ENCODE measurements around the gene CTNNA1.

CTNNA1 gene

DNA sequence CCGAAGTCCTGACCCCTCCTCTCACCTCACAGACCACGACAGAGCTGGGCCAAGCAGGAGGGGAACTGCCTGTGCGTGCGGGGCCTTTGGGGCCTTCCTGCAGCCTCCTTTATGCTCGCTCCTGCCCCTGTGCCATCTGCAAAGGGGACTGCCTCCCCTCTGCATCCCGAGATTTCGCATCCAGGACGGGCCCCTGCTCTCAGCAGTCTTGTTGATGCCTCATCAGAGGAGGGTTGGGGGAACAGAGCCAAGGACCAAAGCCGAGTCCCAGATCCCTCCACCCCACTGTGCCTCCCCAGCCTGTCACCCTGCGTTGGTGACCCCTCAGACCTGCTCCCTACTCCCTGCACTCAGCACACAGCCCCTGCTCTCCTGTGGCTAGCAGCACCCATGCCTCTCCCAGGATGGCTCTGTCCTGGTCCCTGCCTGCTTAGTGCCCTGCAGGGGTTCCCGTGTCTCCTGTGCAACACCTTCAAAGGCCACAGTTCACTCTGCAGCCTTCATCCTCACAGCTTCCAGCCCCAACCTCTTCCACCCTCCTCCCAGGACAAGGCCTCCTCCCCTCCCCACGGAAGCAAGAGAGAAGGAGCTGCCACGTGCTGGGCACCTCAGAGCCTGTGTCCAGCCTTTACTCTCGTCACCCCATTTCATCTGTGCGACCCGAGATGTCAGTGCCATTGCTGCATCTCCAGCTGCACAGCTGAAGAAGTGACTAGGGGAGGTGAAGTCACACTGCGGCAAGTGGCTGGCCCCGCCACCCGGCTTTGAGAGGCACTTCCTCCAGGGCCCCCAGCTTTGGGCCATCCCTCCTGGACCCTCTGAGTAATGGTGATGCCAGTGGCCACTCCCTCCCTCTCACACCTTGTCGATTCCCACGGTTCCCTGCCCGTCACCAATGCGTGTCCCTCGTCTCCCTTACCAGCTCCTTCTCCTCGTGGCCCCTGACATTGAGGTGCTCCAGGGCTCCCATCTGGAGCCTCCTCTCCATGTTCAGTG lies 184.5 kb downstream of the CTNNA1 start:
- H3K36me3 Mint-ChIP-seq, result peaks cover 28% of the 10 kb centered on the region
- no peak overlapping the region for H3K4me3 Mint-ChIP-seq
- ATAC-seq (peak; percentile 25), DNase-seq (ENCODE audit: low spot score in 2 of 2) (no peak)
- no peaks in the 10 kb centered on the region for H3K9me3 Mint-ChIP-seq
- H3K4me1 Mint-ChIP-seq, result no peaks in the 10 kb centered on the region
- peak overlapping the region; percentile 60 for H3K27ac Mint-ChIP-seq

DNA sequence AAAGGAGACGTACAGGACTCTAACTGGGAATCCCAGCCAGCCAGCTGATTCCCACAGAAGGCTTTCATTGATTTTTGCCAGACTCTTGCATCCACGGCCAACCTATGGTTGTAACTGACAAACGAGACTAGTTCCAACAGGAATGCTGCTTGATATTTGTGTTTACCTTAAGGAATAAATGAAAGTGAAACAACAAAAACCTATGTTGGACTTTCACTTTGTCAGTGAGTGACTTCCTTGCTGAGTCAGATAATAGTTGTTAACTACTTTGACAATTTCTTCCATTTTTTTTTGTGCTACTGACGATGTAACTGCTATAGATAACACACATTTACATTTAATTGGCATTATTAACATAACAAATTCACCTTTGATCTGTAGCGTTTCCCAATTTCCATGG lies 185.3 kb downstream of the CTNNA1 start:
- Mint-ChIP-seq H3K9me3 (no peaks in the 10 kb centered on the region), H3K4me3 (no peak overlapping the region), H3K27ac (no peak overlapping the region), H3K36me3 (peaks cover 23% of the 10 kb centered on the region), H3K4me1 (peaks cover 1% of the 10 kb centered on the region)
- ATAC-seq (no peak), DNase-seq (ENCODE audit: low spot score in 2 of 2) (no peak)

DNA sequence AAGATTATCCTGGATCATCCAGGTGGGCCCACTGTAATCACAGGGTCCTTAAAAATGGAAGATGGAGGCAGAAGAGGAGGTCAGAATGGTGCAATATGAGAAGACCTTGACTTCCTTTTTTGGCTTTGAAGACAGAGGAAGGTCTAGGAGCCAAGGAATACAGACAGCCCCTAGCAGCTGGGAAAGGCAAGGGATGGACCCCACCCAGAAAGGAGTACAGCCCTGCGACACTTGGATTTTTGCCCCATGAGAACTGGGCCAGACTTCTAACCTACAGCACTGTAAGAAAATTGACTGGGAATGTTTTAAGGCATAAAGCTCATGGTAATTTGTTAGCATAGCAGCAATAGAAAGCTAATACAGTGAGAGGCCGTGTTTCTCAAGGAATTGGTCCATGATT lies 188.8 kb downstream of the CTNNA1 start:
- Mint-ChIP-seq H3K4me3 (no peak overlapping the region), H3K4me1 (peaks cover 8% of the 10 kb centered on the region), H3K36me3 (peaks cover 16% of the 10 kb centered on the region), H3K9me3 (no peaks in the 10 kb centered on the region), H3K27ac (no peak overlapping the region)
- no peak for ATAC-seq
- DNase-seq (ENCODE audit: low spot score in 2 of 2), result no peak

DNA sequence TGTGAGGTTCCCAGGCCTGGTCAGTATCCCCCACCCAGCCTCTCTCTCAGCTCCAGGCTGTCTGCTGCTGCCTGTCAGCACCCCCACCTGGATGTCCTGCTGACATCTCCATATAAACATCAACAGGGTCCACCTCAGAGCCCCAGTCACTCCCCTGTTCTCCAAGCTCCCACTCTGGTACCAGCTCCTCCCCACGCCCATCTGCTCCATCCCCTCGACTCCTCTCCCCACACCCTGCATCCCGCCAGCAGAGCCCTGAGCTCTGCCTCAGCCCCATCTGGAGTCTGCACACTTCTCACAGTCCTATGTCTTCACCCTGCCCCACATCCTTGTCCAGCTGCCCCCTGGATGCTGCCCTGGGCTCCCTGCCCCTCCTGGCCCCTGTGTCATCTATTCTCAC lies 189.6 kb downstream of the CTNNA1 start:
- H3K36me3 Mint-ChIP-seq, result peaks cover 18% of the 10 kb centered on the region
- DNase-seq (ENCODE audit: low spot score in 2 of 2) (no peak), ATAC-seq (no peak)
- H3K9me3 Mint-ChIP-seq, result no peaks in the 10 kb centered on the region
- peaks cover 8% of the 10 kb centered on the region for H3K4me1 Mint-ChIP-seq
- H3K4me3 Mint-ChIP-seq, result no peak overlapping the region
- peak overlapping the region; percentile 36 for H3K27ac Mint-ChIP-seq

DNA sequence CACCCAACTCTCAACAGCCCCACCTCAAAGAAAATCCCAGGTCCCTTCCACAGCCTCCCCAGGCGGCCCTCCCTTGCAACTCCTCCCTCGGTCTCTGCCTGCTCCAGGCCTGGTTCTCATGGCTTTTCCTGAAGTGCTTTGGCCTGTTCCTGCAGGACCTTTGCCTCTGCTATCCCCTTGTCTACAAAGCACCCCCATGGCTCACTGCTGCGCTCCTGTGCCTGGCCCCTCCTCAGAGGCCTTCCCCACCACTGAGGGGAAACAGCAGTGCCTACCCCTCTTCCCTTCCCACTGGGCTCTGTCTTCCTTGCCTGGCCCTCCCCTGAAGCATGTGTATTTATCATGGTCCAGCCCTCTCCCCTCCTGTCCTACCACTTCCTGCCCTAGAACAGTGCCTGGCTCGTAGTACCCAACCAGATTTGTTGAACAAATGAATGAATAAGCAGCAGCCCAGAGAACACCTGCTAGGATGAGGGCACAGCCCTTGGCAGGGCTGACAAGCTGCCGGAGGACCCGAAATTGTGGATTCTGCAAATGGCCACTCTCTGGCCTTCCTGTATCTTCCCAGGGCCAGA lies 190.5 kb downstream of the CTNNA1 start:
- peaks cover 8% of the 10 kb centered on the region for H3K4me1 Mint-ChIP-seq
- H3K27ac Mint-ChIP-seq, result peak overlapping the region; percentile 36
- H3K4me3 Mint-ChIP-seq, result no peak overlapping the region
- peaks cover 18% of the 10 kb centered on the region for H3K36me3 Mint-ChIP-seq
- DNase-seq (ENCODE audit: low spot score in 2 of 2) (no peak), ATAC-seq (no peak)
- H3K9me3 Mint-ChIP-seq, result no peaks in the 10 kb centered on the region

DNA sequence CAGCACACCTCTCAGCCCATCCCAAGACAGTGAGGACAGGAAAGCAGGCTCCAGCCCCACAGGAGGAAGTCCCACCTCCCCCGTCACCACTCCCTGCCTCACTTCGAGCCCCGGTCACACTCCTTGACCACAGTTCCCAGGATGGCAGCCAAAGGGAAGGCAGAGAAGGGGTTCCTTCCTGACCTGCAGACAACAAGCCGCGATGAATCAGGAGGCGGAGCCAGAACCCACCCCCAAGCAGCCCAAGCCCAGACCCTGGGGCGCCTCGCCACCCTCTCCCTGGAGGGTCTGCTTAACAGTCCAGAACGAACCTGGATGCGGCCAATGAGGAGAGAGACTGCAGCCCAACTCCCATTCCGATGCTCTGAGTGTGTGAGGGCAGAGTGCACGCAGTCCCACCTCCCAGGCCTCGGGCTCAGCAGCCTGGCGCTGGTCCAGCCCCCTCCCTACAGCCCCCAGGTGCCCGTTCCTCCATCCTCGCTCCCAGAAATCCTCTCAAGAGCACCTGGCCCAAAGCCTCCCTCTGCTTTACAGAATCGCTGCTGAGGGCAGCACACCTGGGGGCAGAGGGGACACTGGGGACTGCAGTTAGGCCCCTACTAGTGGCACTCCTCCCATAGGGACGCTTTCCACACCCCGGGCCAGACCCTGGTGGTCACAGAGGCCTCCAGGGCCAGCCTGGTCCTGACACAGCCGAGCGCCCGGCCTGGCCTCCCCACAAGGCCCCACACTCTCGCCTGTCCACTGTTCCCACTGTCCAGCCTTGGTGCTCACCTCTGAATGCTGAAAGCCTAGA lies 191.5 kb downstream of the CTNNA1 start:
- DNase-seq (ENCODE audit: low spot score in 2 of 2) (no peak), ATAC-seq (no peak)
- H3K36me3 Mint-ChIP-seq, result peaks cover 23% of the 10 kb centered on the region
- peak overlapping the region; percentile 36 for H3K27ac Mint-ChIP-seq
- H3K4me1 Mint-ChIP-seq, result peaks cover 8% of the 10 kb centered on the region
- H3K4me3 Mint-ChIP-seq, result no peak overlapping the region
- no peaks in the 10 kb centered on the region for H3K9me3 Mint-ChIP-seq

DNA sequence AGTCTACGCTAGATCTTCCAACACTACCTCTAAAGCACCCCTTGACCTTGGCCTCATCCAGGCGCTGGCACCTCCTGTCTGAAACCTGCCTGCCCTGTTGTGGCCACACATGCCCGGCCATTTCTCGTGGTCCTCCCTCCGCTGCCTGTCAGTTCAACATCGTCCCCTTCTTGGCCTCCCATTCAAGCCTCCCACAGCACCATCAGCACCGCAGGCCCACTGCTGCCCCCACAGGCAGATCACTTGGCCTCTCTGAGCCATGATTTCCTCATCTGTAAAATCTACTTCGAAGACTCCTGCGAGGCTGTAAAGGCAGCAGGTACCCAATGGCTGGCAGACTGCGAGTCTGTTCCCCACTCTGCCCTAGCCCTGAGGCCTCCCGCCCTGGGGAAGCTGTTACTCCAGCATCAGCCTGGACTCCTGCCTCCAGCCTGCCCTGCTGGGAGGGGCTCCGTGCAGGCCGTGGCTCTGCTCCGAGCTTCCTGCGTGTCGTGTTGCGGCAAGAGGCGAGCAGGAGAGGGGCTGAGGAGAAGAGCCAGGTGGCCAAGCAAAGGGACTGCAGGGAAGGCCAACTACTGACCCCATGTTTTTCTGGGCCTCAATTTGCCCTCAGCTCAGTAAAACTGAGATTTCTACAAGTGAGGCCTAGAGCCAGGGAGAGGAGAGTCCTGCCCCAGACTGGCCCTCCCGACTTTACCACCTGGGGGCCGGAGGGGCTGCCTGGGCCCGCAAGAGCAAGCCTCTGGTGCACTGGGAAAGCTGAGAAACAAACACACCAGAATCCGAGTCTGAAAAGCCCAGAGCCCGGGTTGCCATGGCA lies 192.4 kb downstream of the CTNNA1 start:
- Mint-ChIP-seq H3K4me1 (peaks cover 8% of the 10 kb centered on the region), H3K4me3 (no peak overlapping the region), H3K27ac (no peak overlapping the region), H3K36me3 (peaks cover 23% of the 10 kb centered on the region), H3K9me3 (no peaks in the 10 kb centered on the region)
- ATAC-seq, result no peak
- DNase-seq (ENCODE audit: low spot score in 2 of 2), result no peak

DNA sequence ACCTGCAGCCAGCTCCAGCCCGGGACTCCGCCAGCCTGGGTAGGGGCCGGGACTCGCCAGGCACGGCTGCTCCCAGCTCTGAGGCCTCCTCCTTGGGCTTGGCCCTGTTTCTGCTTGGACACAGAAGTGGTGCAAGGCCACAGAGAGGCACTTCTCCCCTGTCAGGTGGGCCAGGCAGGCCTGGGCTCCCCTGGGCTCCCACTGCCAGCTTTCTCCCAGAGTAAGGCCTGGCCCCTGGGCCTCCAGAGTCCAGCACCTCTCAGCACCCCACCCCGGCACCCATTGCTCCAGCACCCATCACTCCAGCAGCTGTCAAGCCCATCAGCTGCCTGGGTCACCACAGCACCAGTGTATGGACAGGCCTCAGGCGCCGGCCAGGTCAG lies 193.0 kb downstream of the CTNNA1 start:
- DNase-seq (ENCODE audit: low spot score in 2 of 2) (no peak), ATAC-seq (no peak)
- peaks cover 23% of the 10 kb centered on the region for H3K36me3 Mint-ChIP-seq
- no peak overlapping the region for H3K4me3 Mint-ChIP-seq
- H3K27ac Mint-ChIP-seq, result no peak overlapping the region
- peaks cover 8% of the 10 kb centered on the region for H3K4me1 Mint-ChIP-seq
- no peaks in the 10 kb centered on the region for H3K9me3 Mint-ChIP-seq

DNA sequence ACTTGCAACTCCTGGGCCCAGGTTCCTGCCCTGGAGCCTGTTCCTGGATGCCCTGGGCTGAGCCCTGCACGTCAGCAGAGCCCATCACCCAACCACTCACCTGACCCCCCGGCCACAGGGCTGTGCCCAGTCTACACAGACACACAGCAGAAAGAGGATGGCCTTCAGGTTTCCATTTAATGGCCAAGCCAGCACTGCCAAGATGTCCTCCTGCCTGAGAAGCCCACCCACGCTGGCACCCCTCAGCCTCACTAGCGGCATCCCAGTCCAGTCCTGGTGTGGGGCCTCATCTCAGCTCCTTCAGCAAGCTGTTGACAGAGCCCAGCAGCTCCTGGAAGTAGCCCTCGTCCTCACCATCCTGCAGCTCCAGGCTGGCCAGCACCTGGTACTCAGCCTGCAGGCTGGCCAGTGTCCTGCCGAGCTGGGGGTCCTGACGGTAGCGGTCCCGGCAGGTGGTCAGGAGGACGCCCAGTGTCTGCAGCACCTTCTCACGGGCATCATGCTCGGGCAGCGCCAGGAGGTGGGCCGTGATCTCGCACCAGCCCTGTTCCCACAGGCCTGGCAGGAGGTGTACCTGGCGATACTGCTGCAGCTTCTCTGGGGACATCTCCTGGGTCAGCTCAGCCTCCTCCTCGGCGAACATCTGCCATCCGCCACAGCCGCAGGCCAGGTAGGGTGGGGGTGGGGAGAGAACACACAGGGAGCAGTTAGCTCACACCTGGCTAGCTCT lies 193.8 kb downstream of the CTNNA1 start:
- H3K36me3 Mint-ChIP-seq, result peaks cover 23% of the 10 kb centered on the region
- DNase-seq (ENCODE audit: low spot score in 2 of 2) (no peak), ATAC-seq (no peak)
- no peak overlapping the region for H3K27ac Mint-ChIP-seq
- H3K4me1 Mint-ChIP-seq, result peaks cover 8% of the 10 kb centered on the region
- H3K9me3 Mint-ChIP-seq, result no peaks in the 10 kb centered on the region
- no peak overlapping the region for H3K4me3 Mint-ChIP-seq

DNA sequence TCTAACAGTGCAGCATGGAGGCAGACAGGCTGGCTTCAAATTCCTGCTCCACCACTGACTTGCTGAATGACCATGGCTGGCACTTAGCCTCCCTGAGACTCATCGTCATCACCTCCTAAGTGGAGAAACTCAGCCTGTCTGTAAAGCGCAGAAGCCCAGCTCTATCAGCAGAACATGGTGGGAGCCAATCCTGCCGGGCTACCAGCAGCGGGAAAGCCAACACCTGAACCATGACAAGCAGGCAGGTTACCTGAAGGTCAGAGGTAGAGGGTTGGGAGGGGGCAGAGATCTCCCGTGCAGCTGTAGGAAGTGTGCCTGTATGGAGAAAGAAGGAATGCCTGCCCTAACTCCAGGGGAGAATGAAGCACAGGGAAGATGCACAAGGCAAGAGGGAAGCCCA lies 194.6 kb downstream of the CTNNA1 start:
- H3K9me3 Mint-ChIP-seq, result no peaks in the 10 kb centered on the region
- H3K36me3 Mint-ChIP-seq, result peaks cover 23% of the 10 kb centered on the region
- H3K27ac Mint-ChIP-seq, result no peak overlapping the region
- DNase-seq (ENCODE audit: low spot score in 2 of 2), result no peak
- ATAC-seq, result no peak
- H3K4me1 Mint-ChIP-seq, result peaks cover 15% of the 10 kb centered on the region
- H3K4me3 Mint-ChIP-seq, result no peak overlapping the region

DNA sequence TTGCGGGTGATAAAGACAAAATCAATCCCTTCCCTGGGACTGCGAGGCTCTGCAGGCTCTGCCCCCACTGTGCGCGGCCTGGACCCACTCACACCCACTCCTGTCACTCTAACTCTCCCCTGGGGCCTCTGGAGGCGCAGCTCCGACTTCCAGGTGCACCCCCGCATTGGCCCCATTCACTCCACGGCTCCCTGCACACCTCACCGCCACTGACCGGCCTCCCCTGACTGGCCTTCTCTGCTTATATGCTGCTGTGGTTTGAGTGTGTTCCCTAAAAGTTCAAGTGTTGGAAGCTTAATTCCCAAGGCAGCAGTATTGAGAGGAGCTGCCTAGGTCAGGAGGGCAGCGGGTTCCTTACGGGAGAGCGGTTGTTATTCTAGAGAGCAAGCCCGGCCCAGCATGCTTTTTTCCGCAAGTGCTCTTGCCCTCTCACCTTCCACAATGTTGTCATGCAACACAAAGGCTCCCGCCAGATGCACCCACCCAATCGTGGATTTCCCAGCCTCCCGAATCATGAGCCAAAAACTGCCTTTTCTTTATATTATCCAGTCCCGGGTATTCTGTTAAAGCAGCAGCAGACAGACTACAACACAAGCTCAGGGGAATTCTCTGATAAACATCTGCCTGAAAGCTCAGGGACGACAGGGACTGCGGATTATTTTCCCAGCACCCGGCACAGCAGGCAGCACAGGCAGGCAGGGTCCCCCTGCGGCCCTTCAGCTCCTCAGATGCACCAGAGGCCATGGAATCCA lies 195.4 kb downstream of the CTNNA1 start:
- DNase-seq (ENCODE audit: low spot score in 2 of 2), result no peak
- ATAC-seq, result no peak
- Mint-ChIP-seq H3K4me3 (no peak overlapping the region), H3K4me1 (peaks cover 21% of the 10 kb centered on the region), H3K27ac (no peak overlapping the region), H3K9me3 (no peaks in the 10 kb centered on the region), H3K36me3 (peaks cover 23% of the 10 kb centered on the region)

DNA sequence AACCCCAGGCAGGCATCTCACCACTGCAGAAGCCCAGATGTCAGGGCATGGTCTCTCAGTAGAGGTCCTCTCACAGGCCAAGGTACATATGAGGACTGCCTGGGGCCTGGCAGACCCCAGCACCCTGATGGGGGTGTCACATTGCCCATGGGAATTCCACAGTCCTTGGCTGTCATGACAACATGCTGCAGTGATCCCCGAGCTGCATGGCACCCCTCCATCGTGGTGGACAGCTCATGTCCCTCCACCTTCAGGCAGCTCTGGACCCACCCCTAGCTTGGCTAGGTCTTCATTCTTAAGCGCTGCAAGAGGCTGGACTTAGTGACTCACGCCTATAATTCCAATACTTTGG lies 196.0 kb downstream of the CTNNA1 start:
- Mint-ChIP-seq H3K4me3 (no peak overlapping the region), H3K27ac (no peak overlapping the region), H3K36me3 (peaks cover 23% of the 10 kb centered on the region), H3K9me3 (no peaks in the 10 kb centered on the region), H3K4me1 (peaks cover 20% of the 10 kb centered on the region)
- DNase-seq (ENCODE audit: low spot score in 2 of 2) (no peak), ATAC-seq (no peak)

DNA sequence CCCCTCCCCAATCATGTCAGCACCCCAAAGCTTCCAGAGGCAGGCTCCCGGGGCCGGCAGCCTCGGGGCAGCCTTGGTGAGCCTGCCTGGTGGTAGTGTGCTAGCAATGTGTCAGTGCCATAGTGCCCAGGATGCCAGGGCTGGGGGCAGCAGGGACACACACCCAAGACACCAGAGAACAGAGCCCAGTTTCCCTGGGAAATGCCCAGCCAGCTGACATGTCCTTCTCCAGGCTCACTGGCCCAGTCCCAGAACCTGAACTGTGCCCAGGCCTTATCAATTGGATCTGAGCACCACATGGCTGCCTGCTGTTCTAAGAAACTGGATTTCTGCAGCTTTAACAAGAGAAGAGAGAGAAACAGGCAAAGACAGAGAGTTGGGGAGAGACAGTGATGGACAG lies 196.8 kb downstream of the CTNNA1 start:
- Mint-ChIP-seq H3K9me3 (no peaks in the 10 kb centered on the region), H3K36me3 (peaks cover 23% of the 10 kb centered on the region), H3K4me3 (no peak overlapping the region), H3K27ac (peak overlapping the region; percentile 64), H3K4me1 (peaks cover 20% of the 10 kb centered on the region)
- ATAC-seq (no peak), DNase-seq (ENCODE audit: low spot score in 2 of 2) (no peak)

Measured in stimulated activated effector memory CD8-positive, alpha-beta T cell treated with anti-CD3 and anti-CD28 coated beads, Interleukin-12 subunit alpha, Interleukin-12 subunit beta, amount 100 ng/mL, for 72 hours (primary cell).